ENCODE data around the gene DQX1.

The DQX1 gene

DNA sequence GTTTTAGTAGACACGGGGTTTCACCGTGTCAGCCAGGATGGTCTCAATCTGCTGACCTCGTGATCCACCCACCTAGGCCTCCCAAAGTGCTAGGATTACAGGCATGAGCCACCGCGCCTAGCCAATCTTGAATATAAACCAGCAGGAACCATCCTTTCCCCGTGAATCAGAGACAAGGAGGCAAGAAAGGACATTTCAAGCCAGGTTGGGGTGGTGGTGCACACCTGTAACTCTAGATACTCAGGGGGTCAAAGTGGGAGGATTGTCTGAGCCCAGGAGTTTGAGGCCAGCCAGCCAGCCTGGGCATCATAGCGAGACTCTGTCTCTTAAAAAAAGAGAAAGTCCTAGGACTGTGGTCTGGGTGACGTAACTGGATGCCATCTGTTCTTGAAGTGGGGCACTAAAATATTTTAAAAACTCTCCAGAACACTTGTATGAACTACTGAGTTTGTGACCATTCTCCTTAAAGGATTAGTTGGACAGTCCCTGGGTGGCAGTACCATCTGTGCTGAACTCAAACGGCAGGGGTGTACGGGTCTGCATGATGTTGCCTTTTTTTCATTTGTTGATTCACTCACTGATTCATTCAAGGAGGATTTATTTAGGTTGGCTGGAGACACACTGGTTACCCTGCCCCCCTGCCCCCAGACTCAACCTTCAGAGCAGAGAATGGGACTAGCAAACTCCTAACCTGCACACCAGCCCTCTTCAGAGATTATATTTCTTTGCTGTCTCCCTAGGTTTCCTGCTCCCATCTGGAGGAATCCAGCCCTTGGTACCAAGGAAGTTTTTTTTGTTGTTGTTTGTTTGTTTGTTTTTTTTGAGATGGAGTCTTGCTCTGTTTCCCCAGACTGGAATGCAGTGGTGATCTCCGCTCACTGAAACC lies 14.7 kb downstream of the DQX1 start:
- DNase-seq (ENCODE audit: low read depth): no peak

DNA sequence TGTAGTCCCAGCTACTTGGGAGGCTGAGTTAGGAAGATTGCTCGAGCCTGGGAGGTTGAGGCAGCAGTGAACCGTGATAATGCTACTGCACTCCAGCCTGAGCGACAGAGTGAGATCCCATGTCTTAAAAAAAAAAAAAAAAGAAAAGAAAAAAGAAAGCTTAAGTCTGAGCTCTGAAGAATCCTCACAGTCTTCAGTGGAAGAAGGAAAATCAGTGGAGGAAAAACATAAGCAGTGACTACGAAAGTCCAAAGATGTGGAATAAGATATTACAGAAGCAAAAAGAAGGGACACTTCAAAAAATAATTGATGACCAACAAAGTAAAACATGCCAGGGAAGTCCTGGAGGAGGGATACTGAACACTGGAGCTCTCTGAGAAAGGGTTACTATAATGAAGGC lies 15.8 kb downstream of the DQX1 start:
- no peak for DNase-seq (ENCODE audit: low read depth)

DNA sequence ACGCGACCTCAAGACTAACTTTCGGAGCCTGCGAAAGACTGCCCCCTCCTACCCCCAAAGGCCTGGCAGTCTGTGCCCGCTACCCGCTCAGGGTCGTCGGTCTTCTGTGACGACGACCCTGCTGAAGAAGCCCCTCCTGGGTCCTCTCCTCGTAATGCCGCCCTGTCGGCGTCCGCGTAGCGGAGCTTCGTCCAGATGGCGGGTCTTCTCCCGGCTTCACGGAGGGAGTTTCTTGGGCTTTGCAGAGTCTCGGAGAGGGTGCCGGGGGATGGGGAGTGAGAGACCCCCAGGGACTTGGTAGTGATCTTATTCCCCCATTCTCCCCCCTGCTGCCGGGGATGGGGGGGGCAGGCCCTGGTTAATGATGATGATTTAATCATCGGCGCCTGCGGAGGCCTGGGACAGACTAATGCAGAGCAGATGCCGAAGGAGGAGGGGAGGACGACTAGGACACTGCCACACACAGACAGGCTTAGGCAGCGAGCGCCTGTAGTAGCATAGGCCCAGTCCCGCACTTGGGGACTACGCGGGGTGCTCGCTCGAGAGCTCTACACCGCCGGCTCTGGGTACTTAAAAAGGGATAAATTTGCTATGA lies 18.0 kb downstream of the DQX1 start:
- DNase-seq (ENCODE audit: low read depth): peak; percentile 57

DNA sequence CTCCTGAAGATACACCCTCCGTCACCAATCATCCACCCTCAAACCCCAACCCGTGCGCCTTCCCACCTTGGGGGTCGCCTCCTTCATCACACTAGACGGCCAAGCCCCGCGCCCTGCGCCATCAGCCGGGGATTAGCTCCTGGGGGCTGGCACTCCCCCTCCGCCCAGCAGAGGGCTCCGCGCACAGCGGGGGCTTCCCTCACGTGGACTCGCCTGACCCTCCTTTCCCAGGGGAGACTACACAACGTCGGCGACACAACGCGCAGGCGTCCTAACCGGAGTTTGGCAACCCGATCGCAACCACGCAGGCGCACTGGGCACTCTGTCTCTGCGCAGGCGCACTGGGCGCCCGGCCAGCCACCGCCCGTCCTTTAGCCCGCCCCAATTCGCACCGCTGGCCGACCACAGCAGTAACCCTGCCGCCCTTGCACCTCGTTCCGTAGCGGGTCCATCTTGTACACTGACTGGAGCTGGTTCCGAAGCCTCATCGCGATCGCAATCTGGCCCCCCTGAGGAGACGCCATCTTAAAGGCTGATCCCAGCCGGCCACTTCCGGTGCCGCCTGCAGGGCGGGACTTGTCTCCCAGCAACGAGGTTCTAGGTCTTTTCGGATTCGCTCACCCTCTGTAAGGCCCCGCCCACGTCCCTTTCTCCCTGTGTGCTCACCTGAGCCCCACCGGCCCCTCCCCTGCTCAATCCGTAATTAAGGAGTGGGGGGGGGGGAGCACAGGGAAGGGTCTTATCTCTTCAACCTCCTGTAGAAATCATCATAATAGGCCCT lies 18.7 kb downstream of the DQX1 start, which contains the start of gene PCGF1:
PCGF1 (minus strand) TSS at position 551 of the 781 bp plus-strand sequence; CDS start at position 524, 27 bp downstream.
- peak; percentile 96 for DNase-seq (ENCODE audit: low read depth)

DNA sequence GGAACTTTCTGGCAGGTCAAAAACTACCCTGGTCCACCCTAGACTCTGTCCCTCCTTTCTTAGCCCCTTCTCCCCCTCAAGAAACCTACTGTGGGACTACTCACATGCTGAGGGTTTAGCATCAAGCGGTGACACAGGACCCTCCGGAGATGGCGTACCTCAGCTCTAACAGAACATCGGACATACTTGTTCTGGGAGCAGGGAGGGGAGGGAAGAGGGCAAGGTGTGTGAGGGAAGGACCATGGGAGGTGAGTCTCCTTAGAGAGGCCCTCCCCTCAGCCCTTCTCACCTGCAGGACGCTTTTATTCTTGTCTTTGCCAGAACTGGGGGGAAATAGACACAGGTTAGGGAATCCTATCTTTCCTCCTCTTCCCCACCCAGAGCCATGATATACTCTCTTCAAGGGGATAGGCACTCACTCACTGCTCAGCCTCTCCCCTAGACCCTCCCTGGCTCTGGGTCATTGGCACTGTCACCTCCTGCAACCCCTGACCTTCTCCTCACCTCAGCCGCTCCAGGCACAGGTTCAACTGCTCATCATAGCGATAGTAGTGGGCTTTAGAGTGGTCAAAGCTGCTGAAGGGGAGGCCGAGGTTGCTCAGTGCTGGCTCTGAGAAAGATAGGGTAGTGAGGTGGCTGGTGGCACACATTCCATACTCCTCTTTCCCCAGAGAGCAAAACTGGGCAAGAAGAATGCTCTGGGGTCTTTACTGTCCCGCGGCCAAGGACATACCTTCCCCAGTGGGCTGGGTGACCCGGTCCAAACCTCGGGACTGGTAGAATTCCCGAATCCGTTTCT lies 20.4 kb downstream of the DQX1 start:
- DNase-seq (ENCODE audit: low read depth): no peak

DNA sequence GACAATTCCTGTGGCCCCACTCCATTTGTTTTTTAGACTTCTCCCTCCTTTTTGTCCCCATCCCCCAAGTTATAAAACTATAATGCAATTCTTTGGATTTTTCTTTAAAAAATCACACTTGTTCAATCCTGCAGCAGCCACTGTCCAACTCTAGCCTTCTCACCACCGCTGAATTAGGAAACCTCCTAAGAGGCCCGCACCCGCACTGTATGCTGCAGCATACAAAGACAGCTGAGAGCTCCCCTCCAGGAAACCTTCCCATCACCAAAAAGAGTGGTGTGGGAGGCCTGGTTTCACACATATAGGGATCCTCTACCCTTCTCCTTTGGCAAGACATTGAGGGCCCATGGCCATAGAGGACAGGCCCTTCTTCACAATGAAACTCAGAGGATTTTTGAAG lies 21.4 kb downstream of the DQX1 start:
- DNase-seq (ENCODE audit: low read depth): no peak

DNA sequence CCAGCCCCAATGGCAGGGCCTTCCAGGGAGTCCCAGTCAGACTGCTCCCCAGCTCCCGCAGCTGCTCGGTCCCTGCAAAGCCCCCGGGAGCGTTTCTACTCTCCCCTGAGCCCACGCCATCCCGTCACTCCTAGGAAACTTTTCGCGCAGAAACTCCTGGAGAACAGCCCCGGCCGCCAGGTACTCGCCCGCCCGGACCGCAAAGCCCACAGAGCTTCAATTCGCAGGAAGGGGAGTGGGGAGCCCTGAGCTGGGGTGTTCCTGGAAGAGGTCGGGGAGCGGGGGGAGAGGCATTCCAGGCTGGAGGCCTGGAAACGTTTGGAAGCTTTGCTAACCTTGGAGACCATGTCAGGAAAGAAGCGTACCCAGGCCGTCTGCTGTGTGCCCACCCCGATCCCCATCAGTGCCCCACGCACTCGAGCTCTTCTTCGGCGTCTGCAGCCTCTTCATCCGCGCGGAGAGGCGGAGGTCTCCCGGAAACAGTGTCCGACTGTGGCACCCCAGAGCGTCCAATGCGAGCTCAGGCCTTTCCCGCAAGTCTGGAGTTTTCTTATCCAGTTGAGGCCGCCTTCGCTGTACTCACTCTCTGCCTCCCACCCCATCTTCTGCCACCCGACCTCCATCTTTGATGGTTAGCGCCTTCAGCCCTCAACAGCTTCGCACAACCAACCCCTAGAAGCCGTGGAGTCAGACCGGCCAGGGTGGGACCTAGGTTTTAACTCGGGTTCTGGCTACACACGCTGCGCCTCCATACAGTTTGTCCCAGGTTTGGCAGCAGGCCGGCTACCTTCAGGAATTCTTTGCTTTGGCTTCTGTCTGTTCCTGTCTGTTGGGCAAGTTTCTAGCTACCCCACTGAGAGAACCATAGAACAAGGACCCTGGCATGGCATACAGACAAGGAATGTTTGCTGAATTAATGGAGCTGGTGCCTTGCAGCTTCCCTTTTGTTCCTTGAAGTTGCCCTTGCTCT lies 22.2 kb downstream of the DQX1 start:
- no peak for DNase-seq (ENCODE audit: low read depth)

DNA sequence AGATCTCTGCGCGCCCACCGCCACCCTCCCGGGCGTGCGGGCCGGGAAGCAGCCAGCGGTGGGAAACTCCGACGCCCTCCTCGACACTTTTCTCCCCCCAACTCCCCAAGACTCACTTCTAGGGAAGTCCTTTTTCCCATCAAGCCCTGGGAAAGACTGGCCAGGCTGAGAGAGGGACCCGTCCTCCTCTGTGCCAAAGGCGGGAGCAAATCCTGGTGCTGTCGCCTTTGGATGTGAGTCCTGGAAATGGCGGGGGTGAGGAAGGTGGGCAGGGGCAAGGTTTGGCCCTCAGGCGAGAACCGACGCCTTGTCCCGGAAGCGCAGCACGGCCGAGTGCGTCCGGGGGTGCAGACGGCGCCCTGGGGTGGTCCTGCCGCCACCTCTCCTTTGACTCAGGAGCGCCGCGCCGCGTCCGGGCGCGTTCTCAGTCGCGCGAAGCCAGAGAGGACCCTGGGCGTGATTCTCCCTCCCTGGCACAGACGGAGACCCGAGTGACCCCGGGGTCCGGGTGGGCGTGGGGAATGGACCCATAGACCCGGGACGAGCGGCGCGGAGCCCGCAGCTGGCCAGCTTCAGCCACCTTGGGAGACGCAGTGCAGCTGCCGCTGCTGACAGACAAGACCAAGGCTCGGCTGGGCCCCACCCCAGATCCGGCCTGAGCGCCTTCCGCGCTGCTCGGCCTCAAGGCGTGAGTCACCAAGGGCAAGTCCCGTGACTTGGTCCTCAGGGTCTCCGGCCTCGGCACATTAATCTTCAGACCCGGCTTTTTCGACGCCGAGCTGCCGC lies 23.1 kb downstream of the DQX1 start:
- peak; percentile 59 for DNase-seq (ENCODE audit: low read depth)

DNA sequence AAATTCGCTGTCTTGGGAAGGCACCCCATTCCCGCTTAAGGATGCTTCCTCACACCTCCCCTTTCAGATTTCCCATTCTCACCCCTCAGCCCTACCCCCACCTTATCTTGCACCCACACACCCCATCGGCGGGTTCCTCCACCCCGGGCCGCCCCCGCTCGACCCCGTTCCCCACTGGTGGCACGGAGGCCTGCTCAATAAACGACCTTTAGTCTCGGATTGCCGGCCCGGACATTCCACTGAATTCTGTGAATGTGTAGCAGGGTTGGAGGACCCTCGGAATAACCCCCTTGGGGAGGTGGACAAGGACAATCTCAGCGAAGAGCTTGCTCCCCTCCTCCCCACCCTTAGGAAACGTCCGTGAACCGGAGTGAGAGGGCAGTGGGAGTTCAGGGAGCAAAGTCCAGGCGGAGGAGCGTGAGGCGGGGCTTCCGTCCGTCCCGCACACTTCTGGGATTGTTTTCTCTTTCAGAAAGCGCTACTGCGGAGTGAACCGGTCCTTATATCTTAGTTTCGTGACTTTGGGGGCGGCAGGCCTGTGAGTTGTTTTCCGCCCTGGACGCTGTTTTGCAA lies 23.8 kb downstream of the DQX1 start:
- no peak for DNase-seq (ENCODE audit: low read depth)

DNA sequence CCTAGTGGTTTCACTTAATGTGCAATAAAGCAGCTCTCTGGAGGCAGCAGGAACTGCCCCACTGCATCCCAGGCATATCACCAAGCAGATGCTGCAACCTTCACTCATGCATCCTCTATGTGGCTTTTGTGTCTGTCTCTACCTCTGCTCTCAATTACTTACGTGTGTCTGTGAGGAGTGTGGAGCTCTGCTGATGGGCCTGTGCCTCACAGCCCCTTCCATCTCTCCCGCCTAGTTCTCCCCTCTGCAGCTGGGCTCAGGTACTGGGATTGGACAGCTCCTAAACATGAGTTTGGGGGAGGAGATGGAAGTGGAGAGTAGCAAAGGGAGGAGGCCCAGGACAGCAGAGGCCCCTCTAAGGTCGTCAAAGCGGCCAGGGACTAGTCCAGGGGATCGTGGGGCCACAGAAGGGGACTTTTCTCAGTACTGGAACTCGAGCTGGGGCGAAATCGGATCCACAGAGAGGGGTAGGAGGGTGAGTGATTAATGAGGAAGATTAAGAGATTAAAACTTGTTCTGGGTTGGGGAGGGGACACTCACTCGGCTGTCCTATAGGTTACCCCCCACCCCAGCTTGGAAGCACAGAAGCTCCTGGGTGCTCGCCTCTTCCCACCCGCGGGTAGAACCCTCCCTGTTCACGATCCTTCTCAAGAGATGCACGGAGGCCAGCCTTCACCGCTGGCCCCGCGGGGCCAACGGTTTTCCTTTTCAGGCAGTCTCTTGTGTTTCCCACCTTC lies 24.5 kb downstream of the DQX1 start:
- DNase-seq (ENCODE audit: low read depth): no peak

DNA sequence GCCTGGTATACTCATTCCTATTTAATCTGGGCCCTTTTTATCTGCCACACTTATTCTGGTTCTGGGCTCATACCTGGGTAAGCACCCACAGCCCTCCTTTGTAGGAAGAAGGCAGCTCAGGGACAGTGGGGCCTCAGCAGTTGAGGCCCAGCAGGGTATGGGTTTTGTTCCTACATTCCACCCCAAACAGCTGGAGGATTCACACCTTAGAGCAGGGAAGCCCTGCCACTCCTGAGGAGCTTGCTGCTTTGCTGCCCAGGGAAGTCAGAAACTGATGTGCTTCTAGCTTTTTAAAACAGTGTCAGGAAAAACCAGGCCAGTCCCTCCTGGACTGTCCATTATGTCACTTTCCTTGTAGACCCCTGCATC lies 25.5 kb downstream of the DQX1 start:
- no peak for DNase-seq (ENCODE audit: low read depth)

DNA sequence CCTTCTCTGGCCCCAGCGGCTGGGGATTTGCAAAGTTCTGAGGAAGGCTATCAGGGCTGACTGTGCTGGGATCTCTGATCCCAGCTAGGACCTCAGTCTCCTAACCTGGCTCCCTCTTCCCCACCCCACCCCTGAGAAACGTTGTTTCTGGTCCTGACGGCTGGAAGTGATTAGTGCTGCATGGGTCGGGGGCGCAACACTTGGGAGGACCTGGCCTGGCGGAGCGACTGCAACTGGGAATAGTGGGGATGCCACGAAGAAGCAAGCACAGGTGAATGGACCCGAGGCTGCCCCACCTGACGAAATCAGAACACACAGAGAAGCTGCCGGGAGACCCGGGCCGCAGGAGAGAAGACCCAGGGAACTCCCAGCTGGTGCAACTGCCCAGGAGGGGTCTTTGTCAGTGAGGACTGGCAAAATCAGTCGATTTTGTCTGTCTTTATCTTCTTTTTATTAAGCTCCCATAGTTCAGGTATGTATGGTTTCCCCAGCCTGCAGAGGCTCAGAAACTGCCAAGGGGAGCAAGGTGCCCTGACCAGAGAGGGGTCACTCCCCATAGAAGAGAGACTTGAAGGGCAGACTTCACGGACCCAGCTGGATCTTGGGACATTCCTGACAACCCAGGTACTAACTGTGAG lies 26.0 kb downstream of the DQX1 start:
- no peak for DNase-seq (ENCODE audit: low read depth)

DNA sequence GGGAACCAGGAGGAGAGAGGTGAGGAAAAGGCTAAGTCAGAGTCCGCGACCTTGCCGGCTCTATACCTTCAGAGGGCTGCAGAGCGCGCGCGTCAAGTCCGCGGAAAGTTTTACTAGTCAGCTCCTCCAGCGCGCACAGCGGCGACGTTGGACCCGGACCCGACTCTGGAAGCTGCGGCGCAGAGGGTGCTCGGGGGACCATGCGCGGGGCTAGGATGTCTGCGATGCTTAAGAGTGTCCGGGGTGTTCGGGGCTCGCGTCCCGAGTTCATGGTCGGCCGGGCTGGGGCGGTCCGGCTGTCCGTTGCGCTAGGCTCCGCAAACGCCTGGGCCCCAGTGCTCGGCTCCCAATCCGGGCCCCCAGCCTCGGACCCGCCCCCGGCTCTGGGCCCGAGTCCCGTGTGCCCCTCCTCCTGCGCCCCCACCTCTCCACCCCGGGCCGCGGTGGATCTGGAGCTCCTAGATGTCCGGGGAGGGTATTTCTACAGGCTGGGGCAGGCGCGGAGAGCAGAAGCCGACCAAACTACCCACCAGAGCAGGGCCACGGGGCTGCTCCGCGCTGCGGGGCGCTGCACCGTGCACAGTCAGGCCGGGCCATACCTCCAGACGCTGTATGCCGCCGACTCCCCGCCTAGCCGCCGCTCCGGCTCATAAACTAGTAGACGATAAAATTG lies 26.6 kb downstream of the DQX1 start, which contains the start of gene LBX2:
LBX2 (minus strand) TSS at position 337 of the 673 bp plus-strand sequence; CDS start at position 271, 66 bp downstream.
- DNase-seq (ENCODE audit: low read depth): no peak

DNA sequence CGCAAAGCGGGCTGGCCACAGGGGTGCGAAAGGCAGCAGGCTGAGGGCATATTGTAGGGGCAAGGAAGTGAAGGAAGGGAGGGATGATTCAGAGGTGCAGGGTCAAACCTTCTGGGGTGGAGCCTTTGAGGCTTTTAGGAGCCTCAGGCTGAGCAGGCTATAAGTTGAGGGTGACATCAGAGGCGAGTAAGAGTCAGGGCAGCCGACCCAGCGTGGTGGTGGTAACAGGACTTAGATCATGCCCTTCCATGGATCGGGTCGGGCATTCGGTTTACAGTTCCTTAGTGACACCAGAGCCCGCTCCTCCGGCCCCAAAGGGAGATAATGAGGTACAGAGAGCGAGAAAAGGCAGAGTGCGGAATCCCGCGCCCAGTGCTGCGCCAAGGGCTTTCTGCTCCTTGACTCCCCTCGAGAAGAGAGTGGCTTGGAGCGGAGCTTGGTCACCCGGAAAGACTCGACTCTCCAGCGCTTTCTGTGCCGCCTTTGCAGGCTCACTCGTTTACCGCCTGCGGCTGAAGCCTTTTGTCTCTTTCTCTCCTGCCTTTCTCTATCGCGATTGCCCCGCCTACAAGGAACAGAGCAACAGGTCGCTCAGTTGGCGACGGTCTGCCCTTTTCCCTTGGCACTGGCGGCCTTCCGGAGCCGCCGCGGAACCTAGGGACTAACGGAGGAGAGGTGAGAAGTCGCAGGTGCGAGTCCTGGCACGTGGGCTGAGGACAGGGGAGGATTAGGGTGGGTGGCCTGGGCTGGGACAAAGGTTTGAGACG lies 27.3 kb downstream of the DQX1 start:
- no peak for DNase-seq (ENCODE audit: low read depth)

DNA sequence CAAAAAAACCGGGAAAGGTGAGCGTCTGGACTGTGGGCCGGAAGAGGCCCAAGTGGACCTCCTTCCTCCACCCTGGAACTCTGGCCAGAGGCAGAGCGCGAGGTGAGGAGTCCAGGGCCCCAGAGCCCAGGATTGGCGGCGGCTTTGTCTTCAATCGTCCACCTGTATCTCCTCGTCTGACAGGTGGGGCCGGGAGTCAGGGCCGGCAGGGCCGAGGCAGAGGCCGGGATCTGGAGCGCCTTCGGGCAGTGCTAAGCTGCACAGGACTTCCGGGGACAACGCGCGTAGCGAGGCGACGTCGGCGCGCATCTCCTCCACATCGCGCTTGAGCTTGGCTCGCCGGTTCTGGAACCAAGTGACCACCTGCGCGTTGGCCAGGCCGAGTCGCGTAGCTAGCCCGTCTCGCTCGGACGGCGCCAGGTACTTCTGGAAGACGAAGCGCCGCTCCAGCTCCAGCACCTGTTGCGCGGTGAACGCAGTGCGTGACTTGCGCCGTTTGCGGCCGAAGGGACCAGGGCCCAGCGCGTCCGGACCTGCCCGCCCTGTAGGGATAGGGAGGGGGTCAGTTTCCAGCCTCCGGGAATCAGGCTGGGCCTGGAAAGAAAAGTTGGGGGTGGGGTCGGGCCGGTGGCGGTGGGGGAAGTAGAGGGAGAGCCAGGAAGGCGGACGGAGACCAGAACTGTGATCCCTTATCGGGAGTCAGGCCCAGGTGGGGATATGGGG lies 28.1 kb downstream of the DQX1 start:
- DNase-seq (ENCODE audit: low read depth): no peak

Measured in GM04504 (cell line).